Prostate gland (tissue), 2 donors: ENCODE measurements around the gene GNMT.

Experiments used
- CTCF ChIP-seq, 4 experiments: fragments of 200-600 bp in 2 of 4; fragments of 450-650 bp in 2 of 4; sonication (generic) in 2 of 4; IDR thresholded peaks; 1 replicate in 3 of 4; 2 replicates in 1 of 4; pipeline ENCODE4 v1.5.1; 2016 to 2019; ENCODE audit warnings: antibody characterized with exemption in 4 of 4, mild to moderate bottlenecking in 2 of 4, moderate library complexity in 2 of 4
- POLR2AphosphoS5 ChIP-seq: sonication (generic); formaldehyde crosslinking; IDR thresholded peaks from one replicate; pipeline ENCODE4 v1.6.1; 2017; ENCODE audit warnings: antibody characterized with exemption

GRCh38 chr6:42938428-42938796 is 22.1 kb upstream of the GNMT start:
- TF ChIP-seq POLR2AphosphoS5 (no peak), CTCF (IDR thresholded peaks at IDR 0.05) (no peak)
